GM12878 (cell line): ENCODE results near the gene PRRX1. TPM values are rescaled to one million over a fixed set of nuclear protein-coding genes. Genes with fewer than 3 reads are reported as not detected.

Experiments used
- ATAC-seq: fragments of 200-7000 bp; cut with Tn5 transposase; 3 replicates; pipeline ENCODE4 v1.9.1; 2020; ENCODE audit warnings: mild to moderate bottlenecking, moderate library complexity
- BruUV-seq: library from RNA; stranded (reverse); fragments of 400-500 nt; replicated peaks from 2 replicates; lab custom pipeline; 2021; lab: Mats Ljungman, UMichigan
- CTCF ChIA-PET: fragments of 300-600 bp; sonication (Branson Sonifier 250); formaldehyde crosslinking; extraction: SDS; loops from one replicate; lab custom pipeline; 2021; ENCODE audit warnings: inconsistent platforms; lab: Yijun Ruan, JAX
- POLR2A ChIA-PET: fragments of 350-600 bp; formaldehyde crosslinking; extraction: SDS; loops from one replicate; lab custom pipeline; 2021; ENCODE audit warnings: inconsistent platforms; lab: Charles Lee
- RAD21 ChIA-PET: fragments of 300-600 bp; sonication (Branson Sonifier 250); formaldehyde crosslinking; loops from one replicate; lab custom pipeline; 2023; ENCODE audit warnings: antibody characterized with exemption; ENCODE audit not compliant: unreplicated experiment; lab: Charles Lee
- SMC1A ChIA-PET: fragments of 300-600 bp; sonication (Branson Sonifier 250); formaldehyde crosslinking; loops from one replicate; lab custom pipeline; 2023; ENCODE audit not compliant: unreplicated experiment, uncharacterized antibody; lab: Charles Lee
- DNase-seq: peaks from one replicate; pipeline ENCODE4 v3.0.0-alpha.2; 2011; ENCODE audit warnings: low read depth, low spot score
- FAIRE-seq: peaks from 3 replicates; lab custom pipeline; 2011; peaks lifted over from hg19 to GRCh38; lab: Jason Lieb, UNC
- H2AFZ ChIP-seq: 2 replicates; pipeline ENCODE4 v1.6.0; 2011; ENCODE audit warnings: low read depth, low read length, control low read depth; ENCODE audit not compliant: control insufficient read depth
- H3K27ac ChIP-seq: 2 replicates; pipeline ENCODE4 v1.5.1; 2011; ENCODE audit warnings: control low read depth; ENCODE audit not compliant: control insufficient read depth, insufficient read depth
- H3K27me3 ChIP-seq, 2 experiments: replicated peaks in 1 of 2; 2 replicates each; pipeline versions ENCODE4 v1.6.0 to v1.6.1; 2011; ENCODE audit warnings: low read length in 1 of 2; ENCODE audit not compliant: control insufficient read depth in 2 of 2, insufficient read depth in 2 of 2
- H3K36me3 ChIP-seq, 2 experiments: 2 replicates each; pipeline ENCODE4 v1.5.1; 2011; ENCODE audit warnings: low read length in 1 of 2; ENCODE audit not compliant: control insufficient read depth in 2 of 2, insufficient read depth in 2 of 2
- H3K4me1 ChIP-seq: 2 replicates; pipeline ENCODE4 v1.6.1; 2011; ENCODE audit warnings: mild to moderate bottlenecking, low read length, moderate library complexity, mixed read lengths; ENCODE audit not compliant: control insufficient read depth, insufficient read depth
- H3K4me2 ChIP-seq: 2 replicates; pipeline ENCODE4 v1.6.0; 2011; ENCODE audit warnings: control low read depth; ENCODE audit not compliant: control insufficient read depth, insufficient read depth
- H3K4me3 ChIP-seq: fragments of 200-600 bp; sonication (generic); 2 replicates; pipeline ENCODE4 v1.5.1; 2016
- H3K79me2 ChIP-seq: 2 replicates; pipeline ENCODE4 v1.6.0; 2011; ENCODE audit warnings: low read length; ENCODE audit not compliant: control insufficient read depth, insufficient read depth
- H3K9ac ChIP-seq: 2 replicates; pipeline ENCODE4 v1.8.0; 2011; ENCODE audit warnings: low read length, control low read depth, mixed read lengths; ENCODE audit not compliant: control insufficient read depth, insufficient read depth
- H3K9me3 ChIP-seq: replicated peaks from 3 replicates; pipeline ENCODE4 v1.5.1; 2011; ENCODE audit warnings: mild to moderate bottlenecking, low read length; ENCODE audit not compliant: control insufficient read depth, insufficient read depth
- H4K20me1 ChIP-seq: 2 replicates; pipeline ENCODE4 v1.6.0; 2011; ENCODE audit not compliant: control insufficient read depth, insufficient read depth
- BHLHE40 ChIP-seq, 2 experiments: fragments of 450-650 bp in 1 of 2; IDR thresholded peaks; 2 replicates each; pipeline ENCODE4 v1.6.1; 2011 to 2017; ENCODE audit warnings: low read depth in 2 of 2, borderline replicate concordance in 1 of 2, improper control_type of control experiment in 1 of 2, low read length in 1 of 2, mild to moderate bottlenecking in 1 of 2
- E2F4 ChIP-seq: IDR thresholded peaks from 2 replicates; pipeline ENCODE4 v1.6.1; 2012; ENCODE audit warnings: low read depth, low read length, improper control_type of control experiment
- FOXM1 ChIP-seq: IDR thresholded peaks from 2 replicates; pipeline ENCODE4 v1.6.1; 2012; ENCODE audit warnings: low read depth, mild to moderate bottlenecking, inconsistent platforms, low read length, moderate library complexity
- MLLT1 ChIP-seq: fragments of 450-650 bp; IDR thresholded peaks from 2 replicates; pipeline ENCODE4 v1.6.1; 2016; ENCODE audit warnings: mild to moderate bottlenecking
- NFYA ChIP-seq: IDR thresholded peaks from 2 replicates; pipeline ENCODE4 v1.6.1; 2011; ENCODE audit warnings: low read depth, mild to moderate bottlenecking, low read length, improper control_type of control experiment, borderline replicate concordance
- NR2F1 ChIP-seq: fragments of 450-650 bp; conservative IDR thresholded peaks from 2 replicates; pipeline ENCODE4 v1.6.1; 2017; ENCODE audit warnings: mild to moderate bottlenecking
- PBX3 ChIP-seq: IDR thresholded peaks from 2 replicates; pipeline ENCODE4 v1.6.1; 2011; ENCODE audit warnings: mild to moderate bottlenecking, low read depth, low read length, moderate library complexity; ENCODE audit not compliant: insufficient replicate concordance
- RAD21 ChIP-seq: IDR thresholded peaks from 2 replicates; pipeline ENCODE4 v1.6.1; 2011; ENCODE audit warnings: mild to moderate bottlenecking, low read depth, low read length, moderate library complexity; ENCODE audit not compliant: insufficient read depth
- SMARCA5 ChIP-seq: fragments of 450-650 bp; IDR thresholded peaks from 2 replicates; pipeline ENCODE4 v1.6.1; 2017; ENCODE audit warnings: mild to moderate bottlenecking
- WGBS: methylation state at CpG from one replicate; pipeline ENCODE4 v1.1.6; 2016; ENCODE audit warnings: low lambda C conversion rate; ENCODE audit not compliant: insufficient replicate concordance, insufficient coverage; ENCODE audit errors: missing lambda C conversion rate; 5-methylcytosine and 5-hydroxymethylcytosine counted together
- in situ Hi-C: fragments of 300-500 bp; cut with MboI; formaldehyde crosslinking; loops from 9 replicates; pipeline ENCODE4 v1.14.3; 2018; ENCODE audit warnings: mixed read lengths
- intact Hi-C: fragments of 100-400 bp; cut with micrococcal nuclease; formaldehyde crosslinking; loops from one replicate; pipeline ENCODE4 v1.14.2; 2022; ENCODE audit not compliant: unreplicated experiment
- polyA plus RNA-seq, 11 experiments: library from polyadenylated mRNA; depleted of rRNA in 4 of 11; unstranded in 6 of 11; stranded (reverse) in 5 of 11; fragments of >200 nt; fragmentation: Nextera tagmentation in 4 of 11; fragmentation: Illumina TruSeq in 1 of 11; extraction: Ambion mirVana in 4 of 11; extraction: Trizol in 1 of 11; gene quantifications; 1 replicate in 1 of 11; 2 replicates in 10 of 11; pipeline versions ENCODE4 v1.2.1 to v1.2.3, GENCODE V29; 2011 to 2016; ENCODE audit warnings: inconsistent platforms in 2 of 11, missing spikeins in 2 of 11, low read depth in 1 of 11
- total RNA-seq, 4 experiments: library from RNA; depleted of rRNA in 3 of 4; stranded (reverse); fragments of >200 nt in 3 of 4; fragmentation: Illumina TruSeq in 1 of 4; extraction: Trizol in 1 of 4; gene quantifications; 2 replicates each; pipeline versions ENCODE4 v1.2.1 to v1.2.3, GENCODE V29; 2013 to 2021
- TF ChIP-seq, protein P1 (sequence below): fragments of 450-650 bp; IDR thresholded peaks from 2 replicates; pipeline ENCODE4 v1.6.1; 2017; ENCODE audit warnings: mild to moderate bottlenecking, moderate library complexity

PRRX1 gene
- total and polyA plus RNA-seq, 10 of the 15 experiments (the other 5 are each of a cell fraction or from before 2014, with no cell fraction given): 0.42 to 64.6 (median 1.5) TPM

- TF ChIP-seq PBX3 (no peak), BHLHE40 (IDR thresholded peaks at IDR 0.05; ENCODE audit: borderline replicate concordance in 1 of 2, low read depth in 2 of 2, low read length in 1 of 2) (peak; percentile 79 to 94)
- TF ChIP-seq, all 136 proteins: peak for 12
Observed at GRCh38 chr1:170660871-170661645, 2.9 kb upstream of the PRRX1 start (continued).

DNA sequence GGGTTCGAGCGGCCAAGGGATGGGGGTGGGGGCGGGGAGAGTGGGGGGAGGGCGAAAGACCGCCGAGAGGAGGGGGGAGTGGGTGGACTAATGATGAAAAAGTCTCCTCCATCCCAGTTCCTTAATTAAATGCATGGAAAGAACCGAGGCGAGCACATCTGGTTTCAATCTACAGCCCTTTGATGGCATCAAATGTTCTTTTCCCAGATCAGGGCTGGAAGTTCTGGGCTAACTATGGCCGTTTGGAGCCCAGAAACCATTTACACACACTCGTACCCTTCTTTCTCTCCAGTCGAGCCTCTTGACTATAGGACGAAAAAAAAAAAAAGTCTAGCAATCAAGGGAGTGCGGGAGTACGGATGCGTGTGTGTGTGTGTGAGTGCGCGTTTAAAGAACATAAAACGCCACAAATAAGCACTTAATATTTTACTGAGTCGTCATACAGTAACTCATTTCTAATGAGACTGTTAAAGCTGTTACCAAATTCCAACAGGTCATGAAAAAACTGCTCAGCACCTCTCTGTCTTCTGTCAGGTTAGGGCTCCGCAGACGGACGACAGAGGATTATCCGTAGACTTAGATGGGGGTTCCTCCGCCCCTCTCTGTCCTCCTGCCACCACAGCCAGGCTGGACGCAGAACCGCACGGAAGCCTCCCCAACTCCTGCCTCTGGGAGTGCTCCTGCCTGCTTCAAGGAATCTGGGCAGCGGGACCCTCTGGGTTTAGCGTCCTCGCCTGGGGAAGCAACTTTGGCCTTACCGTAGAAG, 2.1 kb upstream of the PRRX1 start:
- no peak overlapping the region for H3K4me3 ChIP-seq
- no peak overlapping the region for H3K9ac ChIP-seq
- WGBS: 33% methylated on average over 25 of the region's 31 CpGs
- no peak overlapping the region for H3K27ac ChIP-seq
- intact Hi-C loops (loop anchor here (10.0 kb wide), 1 partner anchor 67 kb away; no protein-coding TSS in a partner anchor), in situ Hi-C loops (no loop called here)
- H3K36me3 ChIP-seq: no peaks in the 10 kb centered on the region
- no peaks in the 10 kb centered on the region for H4K20me1 ChIP-seq
- RAD21 ChIA-PET: interaction anchor here (0.8 to 6.2 kb wide), 10 partner anchors 16 to 138 kb away, joined by 3 to 41 read pairs (median 4); partner anchors contain the start of gene GORAB
- no peak overlapping the region for H3K4me2 ChIP-seq
- FAIRE-seq (no peak), ATAC-seq (no peak), DNase-seq (no peak)
- no TSS peak for BruUV-seq
- SMC1A ChIA-PET: interaction anchor here (1.0 to 12.1 kb wide), 9 partner anchors 13 to 132 kb away, joined by 3 to 150 read pairs (median 4); no protein-coding TSS in a partner anchor
- no peaks in the 10 kb centered on the region for H3K79me2 ChIP-seq
- POLR2A ChIA-PET: interaction anchor here (1.0 to 1.2 kb wide), 3 partner anchors 68 to 129 kb away, joined by 4 to 10 read pairs (median 5); no protein-coding TSS in a partner anchor
- CTCF ChIA-PET: interaction anchor here (0.7 to 2.8 kb wide), 2 partner anchors 71 to 77 kb away, joined by 3 to 6 read pairs; no protein-coding TSS in a partner anchor
- H3K4me1 ChIP-seq: no peaks in the 10 kb centered on the region
- no peaks in the 10 kb centered on the region; the same call in 2 of the 3 replicates for H3K9me3 ChIP-seq
- peaks cover 10 to 35% of the 10 kb centered on the region in 2 experiments for H3K27me3 ChIP-seq
- H2AFZ ChIP-seq: no peak overlapping the region
- TF ChIP-seq, protein P1, sequence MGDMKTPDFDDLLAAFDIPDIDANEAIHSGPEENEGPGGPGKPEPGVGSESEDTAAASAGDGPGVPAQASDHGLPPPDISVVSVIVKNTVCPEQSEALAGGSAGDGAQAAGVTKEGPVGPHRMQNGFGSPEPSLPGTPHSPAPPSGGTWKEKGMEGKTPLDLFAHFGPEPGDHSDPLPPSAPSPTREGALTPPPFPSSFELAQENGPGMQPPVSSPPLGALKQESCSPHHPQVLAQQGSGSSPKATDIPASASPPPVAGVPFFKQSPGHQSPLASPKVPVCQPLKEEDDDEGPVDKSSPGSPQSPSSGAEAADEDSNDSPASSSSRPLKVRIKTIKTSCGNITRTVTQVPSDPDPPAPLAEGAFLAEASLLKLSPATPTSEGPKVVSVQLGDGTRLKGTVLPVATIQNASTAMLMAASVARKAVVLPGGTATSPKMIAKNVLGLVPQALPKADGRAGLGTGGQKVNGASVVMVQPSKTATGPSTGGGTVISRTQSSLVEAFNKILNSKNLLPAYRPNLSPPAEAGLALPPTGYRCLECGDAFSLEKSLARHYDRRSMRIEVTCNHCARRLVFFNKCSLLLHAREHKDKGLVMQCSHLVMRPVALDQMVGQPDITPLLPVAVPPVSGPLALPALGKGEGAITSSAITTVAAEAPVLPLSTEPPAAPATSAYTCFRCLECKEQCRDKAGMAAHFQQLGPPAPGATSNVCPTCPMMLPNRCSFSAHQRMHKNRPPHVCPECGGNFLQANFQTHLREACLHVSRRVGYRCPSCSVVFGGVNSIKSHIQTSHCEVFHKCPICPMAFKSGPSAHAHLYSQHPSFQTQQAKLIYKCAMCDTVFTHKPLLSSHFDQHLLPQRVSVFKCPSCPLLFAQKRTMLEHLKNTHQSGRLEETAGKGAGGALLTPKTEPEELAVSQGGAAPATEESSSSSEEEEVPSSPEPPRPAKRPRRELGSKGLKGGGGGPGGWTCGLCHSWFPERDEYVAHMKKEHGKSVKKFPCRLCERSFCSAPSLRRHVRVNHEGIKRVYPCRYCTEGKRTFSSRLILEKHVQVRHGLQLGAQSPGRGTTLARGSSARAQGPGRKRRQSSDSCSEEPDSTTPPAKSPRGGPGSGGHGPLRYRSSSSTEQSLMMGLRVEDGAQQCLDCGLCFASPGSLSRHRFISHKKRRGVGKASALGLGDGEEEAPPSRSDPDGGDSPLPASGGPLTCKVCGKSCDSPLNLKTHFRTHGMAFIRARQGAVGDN: 0 out of 2 replicates have a peak, but pooled peaks have one; percentile 36
- TF ChIP-seq SMARCA5 (no peak), NFYA (no peak), NR2F1 (no peak), MLLT1 (peak; percentile 82), RAD21 (no peak), E2F4 (no peak), FOXM1 (no peak)
